HG03066 (cell line): Measurements from ENCODE around the gene AJAP1.

Experiments
- ATAC-seq: cut with Tn5 transposase; IDR thresholded peaks from one replicate; pipeline ENCODE4 v1.9.1; 2021; ENCODE audit warnings: low read depth; ENCODE audit not compliant: unreplicated experiment

Gene AJAP1

GRCh38 chr1:4760088-4760487 lies 105.7 kb downstream of the AJAP1 start:
- ATAC-seq = no peak

- ATAC-seq = no peak
Measured at GRCh38 chr1:4761324-4761723, 106.9 kb downstream of the AJAP1 start.

- no peak for ATAC-seq
Measured at GRCh38 chr1:4762146-4762545, 107.7 kb downstream of the AJAP1 start.

- no peak for ATAC-seq
Measured at GRCh38 chr1:4767308-4767707, 112.9 kb downstream of the AJAP1 start.

- no peak for ATAC-seq
Measured at GRCh38 chr1:4768553-4768952, 114.1 kb downstream of the AJAP1 start.

GRCh38 chr1:4769516-4770280 lies 115.3 kb downstream of the AJAP1 start:
- no peak for ATAC-seq

- no peak for ATAC-seq
Measured at GRCh38 chr1:4770713-4771112, 116.3 kb downstream of the AJAP1 start.

GRCh38 chr1:4771267-4771666 lies 116.9 kb downstream of the AJAP1 start:
- no peak for ATAC-seq

GRCh38 chr1:4771721-4772120 lies 117.3 kb downstream of the AJAP1 start:
- no peak for ATAC-seq

- ATAC-seq = no peak
Measured at GRCh38 chr1:4772294-4773010, 118.0 kb downstream of the AJAP1 start.

- ATAC-seq = no peak
Measured at GRCh38 chr1:4773226-4773625, 118.8 kb downstream of the AJAP1 start.

GRCh38 chr1:4775506-4775905 lies 121.1 kb downstream of the AJAP1 start:
- no peak for ATAC-seq

GRCh38 chr1:4778056-4778455 lies 123.6 kb downstream of the AJAP1 start:
- ATAC-seq = no peak

- no peak for ATAC-seq
Measured at GRCh38 chr1:4781646-4782045, 127.2 kb downstream of the AJAP1 start.

- ATAC-seq = no peak
Measured at GRCh38 chr1:4784761-4785160, 130.4 kb downstream of the AJAP1 start.

GRCh38 chr1:4786055-4786454 lies 131.6 kb downstream of the AJAP1 start:
- ATAC-seq = no peak

GRCh38 chr1:4787551-4787950 lies 133.1 kb downstream of the AJAP1 start:
- ATAC-seq = no peak

- ATAC-seq = peak; percentile 51
Measured at GRCh38 chr1:4792565-4792964, 138.2 kb downstream of the AJAP1 start.

GRCh38 chr1:4794020-4794780 lies 139.8 kb downstream of the AJAP1 start:
- no peak for ATAC-seq

GRCh38 chr1:4796161-4797015 lies 142.0 kb downstream of the AJAP1 start:
- peak; percentile 77 for ATAC-seq
